CD4-positive, alpha-beta T cell treated with Interleukin-10 for 1 hour (primary cell): Measurements from ENCODE around the gene SPATS2.

ENCODE experiments used
- DNase-seq: peaks from one replicate; pipeline ENCODE4 v3.0.0-alpha.2; 2020

SPATS2 gene

GRCh38 chr12:49559011-49559675, 191.9 kb downstream of the SPATS2 start:
- DNase-seq = no peak

GRCh38 chr12:49560695-49561094, 193.4 kb downstream of the SPATS2 start:
- DNase-seq = no peak

- no peak for DNase-seq
These were observed 195.0 kb downstream of the SPATS2 start for GRCh38 chr12:49562233-49562632.

- no peak for DNase-seq
These were observed 195.6 kb downstream of the SPATS2 start for GRCh38 chr12:49562831-49563230.

- no peak for DNase-seq
These were observed 196.9 kb downstream of the SPATS2 start for GRCh38 chr12:49563951-49564685.

- DNase-seq = no peak
These were observed 197.6 kb downstream of the SPATS2 start for GRCh38 chr12:49564686-49565405.

GRCh38 chr12:49565406-49566265, 198.4 kb downstream of the SPATS2 start:
- DNase-seq = no peak

GRCh38 chr12:49566361-49566760, 199.1 kb downstream of the SPATS2 start:
- no peak for DNase-seq

GRCh38 chr12:49567302-49567610, 200.0 kb downstream of the SPATS2 start:
- no peak for DNase-seq

- DNase-seq = peak; percentile 92
These were observed 200.6 kb downstream of the SPATS2 start, which contains the start of gene MCRS1 for GRCh38 chr12:49567611-49568441. Gene MCRS1 (minus strand): TSS chr12:49568142. CDS start chr12:49566731, 1,411 bp downstream.

- no peak for DNase-seq
These were observed 201.3 kb downstream of the SPATS2 start for GRCh38 chr12:49568442-49569162.
